Activated T-cell treated with anti-CD3 and anti-CD28 coated beads, Interleukin-2, amount 50 U/mL, for 1 hour (primary cell): ENCODE results near the gene NUP54.

Source experiments
- DNase-seq: peaks from one replicate; pipeline ENCODE4 v3.0.0-alpha.2; 2020

The NUP54 gene

GRCh38 chr4:76141241-76141640, 7.0 kb downstream of the NUP54 start:
- DNase-seq, result no peak

- no peak for DNase-seq
These were observed 20.4 kb downstream of the NUP54 start for GRCh38 chr4:76127754-76128153.

- DNase-seq, result no peak
These were observed 22.4 kb downstream of the NUP54 start for GRCh38 chr4:76125816-76126215.

DNA sequence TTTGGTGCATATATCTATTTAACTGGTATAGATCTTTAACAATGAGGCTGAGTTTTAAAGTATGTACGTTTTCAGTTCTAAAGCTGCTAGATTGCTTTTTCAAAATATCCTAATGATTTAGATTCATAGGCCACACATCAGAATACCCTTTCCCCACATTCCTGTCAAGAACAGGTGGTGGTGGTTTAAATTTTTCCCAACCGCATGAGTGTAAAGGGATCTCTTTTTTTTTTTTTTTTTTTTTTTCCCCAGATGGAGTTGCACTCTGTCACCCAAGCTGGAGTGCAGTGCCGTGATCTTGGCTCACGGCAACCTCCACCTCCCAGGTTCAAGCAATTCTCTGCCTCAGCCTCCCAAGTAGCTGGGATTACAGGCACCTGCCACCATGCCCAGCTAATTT, 28.0 kb downstream of the NUP54 start:
- no peak for DNase-seq

- DNase-seq, result no peak
These were observed 30.7 kb downstream of the NUP54 start for GRCh38 chr4:76117536-76117935.

DNA sequence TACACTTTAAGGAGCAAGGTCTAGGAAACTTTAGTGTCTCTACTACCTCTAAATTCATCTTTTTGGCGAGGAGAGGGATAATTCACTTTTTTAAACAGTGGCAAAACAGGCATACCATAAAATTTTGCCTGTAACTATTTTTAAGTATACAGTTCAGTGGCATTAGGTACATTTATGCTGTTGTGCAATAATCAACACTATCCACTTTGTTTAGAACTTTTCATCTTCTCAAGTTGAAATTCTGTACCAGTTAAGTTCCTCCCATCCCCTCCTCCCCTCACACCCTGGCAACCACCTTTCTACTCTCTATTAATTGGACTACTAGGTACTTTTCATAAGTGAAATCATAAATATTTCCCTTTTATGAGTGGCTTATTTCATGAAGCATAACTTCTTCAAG, 31.4 kb downstream of the NUP54 start:
- DNase-seq, result no peak

DNA sequence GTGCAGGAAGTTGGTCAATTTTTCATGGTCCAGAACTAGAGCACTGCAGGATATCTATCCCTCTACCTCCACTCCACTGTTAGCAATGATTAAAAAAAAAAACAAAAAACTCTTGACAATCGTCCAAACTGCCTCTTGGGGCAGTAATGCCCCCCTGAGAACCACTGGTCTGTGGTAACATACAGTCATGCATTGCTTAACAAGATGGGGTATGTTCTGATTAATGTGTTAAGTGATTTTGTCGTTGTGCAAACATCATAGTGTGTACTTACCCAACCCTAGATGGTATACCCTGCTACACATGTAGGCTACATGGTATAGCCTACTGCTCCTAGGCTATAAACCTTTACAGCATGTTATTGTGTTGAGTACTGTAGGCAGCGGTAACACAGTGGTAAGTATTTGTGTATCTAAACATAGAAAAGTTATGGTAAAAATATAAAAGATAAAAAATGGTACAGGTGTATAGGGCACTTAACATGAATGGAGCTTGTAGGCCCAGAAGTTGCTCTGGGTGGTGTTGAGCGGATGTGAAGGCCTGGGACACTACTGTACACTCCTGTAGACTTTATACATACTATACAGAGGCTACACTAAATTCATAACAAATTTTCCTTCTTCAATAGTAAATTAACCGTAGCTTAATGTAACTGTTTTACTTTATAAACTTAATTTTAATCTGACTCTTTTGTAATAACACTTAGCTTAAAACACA, 39.6 kb downstream of the NUP54 start:
- no peak for DNase-seq

DNA sequence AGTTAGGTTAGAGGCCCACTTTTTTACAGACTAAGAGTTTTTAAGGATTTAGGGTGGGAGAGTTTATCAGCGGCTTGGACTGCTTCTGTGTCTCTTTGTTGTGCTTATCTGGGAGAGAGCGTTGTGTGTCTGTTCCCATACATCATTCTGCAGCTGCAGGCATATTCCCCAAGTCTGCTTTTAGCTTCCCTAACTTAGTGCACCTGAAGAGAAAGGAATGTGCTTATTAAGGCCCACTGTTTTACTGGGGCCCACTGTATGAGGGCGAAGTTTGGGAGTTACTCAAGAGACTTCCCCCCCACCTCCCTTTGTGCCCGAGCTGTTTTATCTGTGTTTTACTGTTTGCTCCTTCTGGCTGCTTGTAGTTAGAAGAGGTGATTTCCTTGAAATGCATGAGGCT, 41.8 kb downstream of the NUP54 start:
- no peak for DNase-seq

DNA sequence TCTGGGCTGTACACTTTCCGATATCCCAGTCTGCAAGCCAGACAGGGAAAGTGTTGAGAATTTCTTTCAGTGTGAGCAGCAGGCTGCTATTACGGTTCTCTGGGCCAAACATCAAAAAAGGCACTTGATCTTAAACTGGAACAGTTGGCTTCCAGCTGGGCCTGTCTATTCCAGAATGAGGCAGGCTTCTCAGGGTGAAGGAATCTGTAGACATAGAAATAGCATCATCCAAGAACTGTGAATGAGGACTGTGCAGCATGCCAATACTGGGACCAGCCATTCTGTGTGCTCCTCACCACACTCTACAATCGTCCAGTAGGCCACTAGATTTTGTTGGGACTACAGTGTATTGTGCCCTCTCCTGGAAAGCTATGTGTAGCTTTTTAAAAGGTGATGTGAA, 42.5 kb downstream of the NUP54 start:
- DNase-seq, result no peak

GRCh38 chr4:76096076-76096475, 52.1 kb downstream of the NUP54 start:
- DNase-seq, result no peak

- DNase-seq, result no peak
These were observed 52.6 kb downstream of the NUP54 start for GRCh38 chr4:76095568-76095967.

GRCh38 chr4:76091052-76091451, 57.1 kb downstream of the NUP54 start:
- DNase-seq, result no peak

GRCh38 chr4:76090241-76090691, 57.9 kb downstream of the NUP54 start:
- DNase-seq, result no peak

DNA sequence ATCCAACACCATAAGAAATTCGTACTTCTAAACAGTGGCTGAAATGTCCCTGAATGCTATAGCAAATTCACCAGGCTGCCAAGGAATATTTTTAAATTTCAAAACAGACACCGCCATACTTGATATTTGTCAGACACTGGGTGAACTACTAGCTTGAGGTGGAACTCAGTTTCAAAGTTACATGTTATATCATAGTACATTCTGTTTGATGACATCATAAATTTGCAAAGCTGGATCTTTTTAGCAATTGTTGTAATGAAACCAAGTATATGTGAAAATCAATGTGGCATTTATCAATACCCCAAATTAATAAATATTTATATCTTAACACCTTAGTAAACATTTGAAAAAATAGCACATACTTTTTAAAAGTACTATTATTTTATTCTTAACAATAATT, 59.5 kb downstream of the NUP54 start:
- no peak for DNase-seq

- no peak for DNase-seq
These were observed 61.0 kb downstream of the NUP54 start for GRCh38 chr4:76087007-76087769.

- no peak for DNase-seq
These were observed 63.7 kb downstream of the NUP54 start for GRCh38 chr4:76084542-76084941.

DNA sequence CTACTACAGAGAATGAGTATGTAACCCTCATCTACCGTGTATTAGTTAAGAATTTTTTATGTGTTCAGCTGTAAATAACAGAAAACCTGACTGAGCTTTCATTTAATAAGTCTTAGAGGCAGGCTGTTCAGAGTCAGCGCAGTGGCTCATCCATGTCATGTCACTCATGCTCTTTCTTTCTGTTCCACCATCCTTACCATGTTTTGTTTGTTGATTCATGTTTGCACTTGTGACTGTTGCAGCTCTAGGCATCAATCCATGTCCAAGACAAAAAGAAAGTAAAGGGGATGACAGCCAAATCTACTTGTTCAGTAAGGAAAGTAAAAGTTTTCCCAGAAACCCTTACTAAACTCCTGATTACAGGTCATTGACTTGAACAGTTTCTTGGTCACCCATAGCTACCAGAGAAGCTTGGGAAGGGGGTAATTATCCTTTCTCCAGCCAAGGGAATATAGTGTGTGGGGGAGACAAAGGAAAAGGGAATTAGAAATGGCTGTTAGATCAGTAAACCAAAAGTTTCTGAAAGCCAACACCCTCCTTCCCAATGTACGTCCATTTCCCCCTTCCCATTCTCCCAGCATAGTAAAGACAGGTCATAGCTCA, 64.7 kb downstream of the NUP54 start:
- no peak for DNase-seq

GRCh38 chr4:76078033-76078613, 70.1 kb downstream of the NUP54 start:
- no peak for DNase-seq

DNA sequence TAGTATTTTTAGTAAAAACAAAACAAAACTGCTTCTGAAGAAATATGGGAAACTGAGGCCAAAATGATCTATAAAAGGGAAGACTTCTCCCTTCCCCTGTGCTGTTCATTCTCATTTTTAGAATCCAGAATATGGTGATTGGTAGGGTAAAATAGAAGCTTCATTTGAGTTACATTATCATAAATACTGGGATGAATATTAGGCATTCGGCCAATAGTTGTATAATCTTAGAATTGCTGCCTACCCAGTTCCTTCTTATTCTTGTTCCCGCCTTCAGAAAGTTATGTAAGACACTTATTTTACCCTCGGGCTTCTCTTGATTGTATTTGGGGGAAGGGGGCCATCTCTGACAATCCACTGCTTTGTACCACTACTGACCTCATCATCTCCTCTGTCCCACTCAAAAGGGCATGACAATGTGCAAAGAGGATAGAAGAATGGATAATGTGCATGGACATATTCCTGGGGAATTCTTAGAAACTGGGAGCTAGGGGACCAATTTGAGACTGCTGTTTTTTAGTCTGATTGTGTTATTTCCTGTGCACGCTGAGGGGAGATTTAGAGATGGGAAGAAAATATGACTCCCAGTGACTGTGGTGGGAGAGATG, 73.1 kb downstream of the NUP54 start:
- DNase-seq, result no peak

GRCh38 chr4:76074468-76074867, 73.7 kb downstream of the NUP54 start, which contains the start of gene ART3:
ART3 (plus strand) TSS chr4:76074709; CDS start chr4:76075890, 1,181 bp downstream.
- DNase-seq, result no peak

DNA sequence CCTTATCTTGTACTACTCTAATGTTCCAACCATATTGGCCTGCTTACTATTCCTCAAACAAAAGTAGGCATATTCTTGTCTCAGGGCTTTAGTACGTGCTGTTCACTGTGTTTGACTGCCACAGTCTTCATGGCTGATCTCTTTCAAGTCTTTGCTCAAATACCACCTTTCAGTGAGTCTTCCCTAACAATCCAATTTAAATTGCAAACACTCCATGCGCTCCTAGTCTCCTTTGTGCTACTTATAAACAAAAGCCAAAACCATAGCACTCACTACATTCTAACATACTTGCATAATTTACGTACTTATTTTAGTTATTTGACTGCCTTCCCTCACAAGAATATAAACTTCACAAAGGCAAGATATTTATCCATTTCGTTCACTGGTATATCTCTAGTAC, 75.4 kb downstream of the NUP54 start:
- no peak for DNase-seq

DNA sequence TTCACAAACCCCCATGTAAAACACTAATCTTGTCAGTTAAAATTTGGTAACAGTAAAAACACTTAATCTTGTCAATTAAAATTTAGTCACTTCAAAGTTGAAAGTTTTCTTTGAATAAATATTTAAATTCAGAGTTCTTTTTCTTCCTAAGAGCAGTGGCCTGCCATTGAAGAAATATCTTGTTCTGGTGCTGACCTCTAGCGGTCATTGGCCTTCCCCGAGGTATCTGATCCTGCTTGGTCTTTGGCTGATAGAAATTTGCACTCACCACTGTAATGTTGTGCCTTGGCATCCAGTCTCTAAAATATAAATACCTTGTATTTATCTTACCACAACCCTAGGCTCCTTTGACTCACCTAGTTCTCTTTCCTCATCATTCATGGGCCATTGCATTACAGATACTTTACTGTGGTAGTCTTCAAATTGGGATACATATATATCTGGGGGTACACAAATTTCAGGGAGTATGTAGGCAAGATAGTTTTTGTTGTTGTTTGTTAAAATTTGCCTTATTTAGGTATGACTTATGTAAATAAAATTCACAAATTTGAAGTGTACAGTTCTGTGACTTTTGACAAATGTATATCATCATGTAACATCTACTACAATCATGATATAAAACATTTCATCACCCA, 80.4 kb downstream of the NUP54 start:
- DNase-seq, result peak; percentile 56

GRCh38 chr4:76066546-76066945, 81.7 kb downstream of the NUP54 start:
- no peak for DNase-seq
